GM18520 (cell line): ENCODE results near the gene CNIH3.

ENCODE experiments used
- ATAC-seq: cut with Tn5 transposase; IDR thresholded peaks from one replicate; pipeline ENCODE4 v1.9.1; 2021; ENCODE audit not compliant: unreplicated experiment

Gene CNIH3

DNA sequence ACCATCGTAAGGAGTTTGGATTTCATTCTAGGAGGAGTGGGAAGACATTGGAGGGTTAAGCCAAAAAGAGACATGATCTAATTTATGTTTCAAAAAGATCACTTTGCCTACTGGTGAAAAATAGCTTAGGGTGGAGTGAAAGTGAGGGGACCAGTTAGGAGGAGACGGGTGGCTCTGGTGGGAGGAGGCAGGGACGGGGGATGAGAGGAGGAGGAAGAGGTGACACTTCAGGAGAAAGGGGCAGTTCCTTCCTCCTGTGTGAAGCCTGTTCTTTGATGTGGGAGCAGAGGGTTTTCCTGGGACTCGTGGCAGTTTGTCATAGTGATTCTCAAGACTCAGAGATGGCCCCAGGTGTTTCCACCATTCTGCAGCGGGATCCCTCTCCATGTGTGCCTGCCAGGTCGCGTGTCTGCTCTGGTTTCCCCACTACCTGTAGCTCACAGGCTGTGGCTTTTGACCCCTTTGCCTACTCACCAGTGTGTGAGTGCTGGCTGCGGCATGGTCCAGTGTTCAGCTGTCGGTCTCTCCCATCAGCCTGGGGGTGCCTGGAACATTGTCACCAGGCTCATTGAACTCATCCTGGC is 102.4 kb downstream of the CNIH3 start:
- ATAC-seq = no peak

DNA sequence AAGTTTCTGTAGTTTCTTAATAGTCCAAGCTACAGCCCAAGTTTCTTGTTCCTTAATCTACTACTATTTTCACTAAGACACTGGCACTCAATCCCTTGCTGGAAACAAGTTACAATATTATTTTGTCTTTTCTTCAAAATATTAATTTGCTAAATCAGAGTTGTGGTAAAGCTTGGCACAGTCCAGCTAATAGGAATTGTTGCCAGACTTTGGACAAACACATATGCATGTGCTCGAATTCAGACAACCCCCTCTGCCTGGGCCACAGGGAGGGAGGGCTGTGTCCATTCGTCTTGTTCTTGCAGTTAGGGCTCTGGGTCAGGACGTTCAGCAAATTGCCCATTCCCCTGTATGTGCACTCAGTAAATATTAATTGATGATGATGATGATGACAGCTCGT is 103.6 kb downstream of the CNIH3 start:
- ATAC-seq = no peak

- no peak for ATAC-seq
Measured at GRCh38 chr1:224720216-224720615, 104.1 kb downstream of the CNIH3 start.

DNA sequence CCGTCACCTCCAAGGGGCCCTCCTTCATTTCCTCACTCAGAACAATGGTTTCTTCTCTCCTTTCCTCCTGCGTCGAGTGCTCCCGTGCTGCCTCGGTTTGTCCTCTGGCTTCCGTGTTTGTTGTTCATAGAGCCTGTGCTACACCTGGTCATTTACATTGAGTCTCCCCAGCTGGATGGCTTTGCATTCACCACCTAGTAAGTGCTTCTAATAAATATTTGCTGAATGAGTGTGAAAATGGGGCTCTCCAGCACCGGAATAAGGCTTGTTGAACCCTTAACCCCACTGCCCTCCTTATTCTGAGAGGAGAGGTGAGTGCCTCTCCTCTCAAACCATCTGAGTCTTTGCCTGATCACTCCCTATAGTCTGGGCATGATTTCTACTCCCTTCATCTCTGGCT is 104.9 kb downstream of the CNIH3 start:
- ATAC-seq = no peak

- no peak for ATAC-seq
Measured at GRCh38 chr1:224722838-224723237, 106.7 kb downstream of the CNIH3 start.

GRCh38 chr1:224724566-224724965 is 108.4 kb downstream of the CNIH3 start:
- ATAC-seq = no peak

GRCh38 chr1:224726441-224727182 is 110.5 kb downstream of the CNIH3 start:
- ATAC-seq = no peak

DNA sequence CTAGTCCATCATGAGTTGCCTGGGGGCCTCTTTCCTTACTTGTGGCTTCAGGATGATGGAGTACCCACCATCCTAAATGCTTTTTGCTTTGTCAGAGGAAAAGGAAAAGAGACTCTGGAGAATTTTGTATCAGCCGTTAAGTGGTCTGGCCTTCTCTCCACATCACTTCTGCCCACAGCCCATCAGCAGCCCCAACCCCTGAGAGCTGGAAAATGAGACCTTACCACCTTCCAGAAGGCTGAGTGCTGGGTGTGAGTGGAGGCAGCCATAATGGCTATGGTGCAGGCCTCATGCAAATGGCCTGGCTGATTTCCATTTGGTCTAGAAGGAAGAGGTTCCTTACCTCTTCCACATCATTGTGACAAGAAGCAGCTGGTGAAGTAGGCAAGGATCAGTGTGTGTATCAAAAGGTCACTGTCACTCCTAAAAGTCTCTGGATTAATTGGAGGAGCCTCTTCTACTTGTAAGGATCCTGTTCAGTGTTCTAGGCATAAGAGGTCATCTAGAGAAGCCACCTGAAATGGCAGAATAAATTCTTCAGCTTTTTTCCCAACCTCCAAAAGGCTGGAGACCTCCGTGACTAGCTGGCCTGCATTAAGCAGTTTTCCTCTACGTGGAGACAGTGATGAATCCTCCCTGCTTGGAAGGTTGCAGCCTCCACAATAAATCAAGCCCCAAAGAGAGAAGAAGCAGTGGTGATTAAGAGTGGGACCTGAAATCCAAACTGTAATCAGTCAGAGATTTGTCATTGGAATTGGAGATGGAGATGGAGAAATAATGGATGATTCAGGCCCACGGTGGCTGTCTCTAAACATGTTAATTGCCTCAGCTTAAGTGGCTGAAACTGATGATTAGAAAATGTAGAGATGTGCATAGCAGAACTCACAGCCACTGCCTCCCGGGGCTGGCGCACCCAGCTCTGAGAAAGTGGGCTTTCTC is 111.5 kb downstream of the CNIH3 start:
- ATAC-seq = no peak

- no peak for ATAC-seq
Measured at GRCh38 chr1:224730540-224730939, 114.4 kb downstream of the CNIH3 start.

DNA sequence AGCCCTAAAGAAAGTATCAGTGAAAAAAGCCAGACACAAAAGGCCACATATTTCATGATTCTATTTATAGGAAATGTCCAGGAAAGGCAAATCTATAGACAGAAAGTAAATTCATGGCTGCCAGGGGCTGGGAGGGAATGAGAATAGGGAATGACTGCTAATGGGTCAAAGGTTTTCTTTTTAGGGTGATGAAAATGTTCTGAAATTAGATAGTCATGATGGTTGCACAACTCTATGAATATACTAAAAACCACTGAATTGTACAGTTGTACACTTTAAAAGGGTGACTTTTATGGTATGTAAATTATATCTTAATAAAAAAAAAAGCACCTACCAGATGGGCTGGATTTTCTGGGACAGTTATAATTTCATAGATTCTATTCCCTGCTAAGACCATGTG is 114.8 kb downstream of the CNIH3 start:
- no peak for ATAC-seq

- ATAC-seq = no peak
Measured at GRCh38 chr1:224731633-224732032, 115.5 kb downstream of the CNIH3 start.

- no peak for ATAC-seq
Measured at GRCh38 chr1:224732377-224733026, 116.4 kb downstream of the CNIH3 start.

DNA sequence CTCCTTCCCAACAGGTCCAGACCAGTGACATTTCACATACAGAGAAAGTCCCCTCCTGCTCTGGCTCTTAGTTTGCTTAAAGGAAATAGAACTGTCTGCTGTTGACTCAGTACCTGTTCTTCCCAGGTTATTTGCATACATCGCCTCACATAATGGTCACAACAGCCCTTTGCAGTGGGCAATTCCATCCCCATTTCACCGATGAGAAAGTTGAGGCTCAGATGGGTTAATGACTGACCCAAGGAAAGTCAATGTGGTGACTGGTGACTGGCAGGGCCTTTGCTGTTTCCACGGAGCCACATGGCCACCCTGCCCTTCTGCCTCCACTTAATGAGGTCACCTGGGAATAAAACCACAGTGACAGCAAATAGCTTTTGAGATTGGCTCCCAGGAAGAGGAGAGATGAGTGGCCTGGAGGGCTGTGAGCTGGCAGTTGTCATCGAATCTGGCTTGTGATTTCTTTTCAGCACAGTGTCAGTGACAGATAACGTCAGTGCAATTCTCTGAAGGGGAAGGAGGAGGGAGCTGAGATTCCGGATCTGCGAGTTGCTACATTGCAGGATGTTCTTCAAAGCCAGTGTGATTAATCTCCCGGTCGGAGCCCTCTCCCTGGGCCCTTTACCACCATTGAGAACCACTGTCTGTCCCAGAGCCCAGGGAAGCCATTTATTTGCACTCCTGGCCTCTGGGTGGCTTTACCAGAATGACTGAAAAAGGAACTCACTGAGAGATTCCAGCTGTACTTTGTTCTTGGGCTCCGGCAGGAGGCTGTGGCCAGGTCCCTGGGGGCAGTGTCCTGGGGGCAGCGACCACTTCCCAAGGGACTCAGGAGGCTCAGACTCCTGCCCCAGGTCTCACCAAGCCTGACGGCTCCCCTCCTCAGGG is 117.2 kb downstream of the CNIH3 start:
- peak; percentile 65 for ATAC-seq

- no peak for ATAC-seq
Measured at GRCh38 chr1:224734261-224734935, 118.3 kb downstream of the CNIH3 start.

DNA sequence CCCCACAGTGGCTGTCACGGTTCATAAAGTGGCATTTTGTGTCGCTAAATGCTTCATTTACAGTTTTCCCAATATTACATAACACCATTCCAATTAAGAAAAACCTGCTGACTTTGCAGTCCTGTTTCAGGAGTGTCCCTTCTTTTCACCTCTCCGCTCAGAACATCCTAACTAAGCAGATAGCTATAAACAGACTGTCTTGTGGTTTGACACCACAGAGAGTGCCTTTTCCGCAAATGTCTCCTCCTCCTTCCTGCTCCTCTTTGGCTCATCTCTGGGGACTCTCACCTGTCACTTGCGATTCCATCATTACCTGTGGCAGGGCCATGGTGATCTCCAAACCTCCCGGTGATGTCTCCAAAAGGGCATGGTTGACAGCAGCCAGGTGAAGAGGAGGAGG is 119.0 kb downstream of the CNIH3 start:
- no peak for ATAC-seq

DNA sequence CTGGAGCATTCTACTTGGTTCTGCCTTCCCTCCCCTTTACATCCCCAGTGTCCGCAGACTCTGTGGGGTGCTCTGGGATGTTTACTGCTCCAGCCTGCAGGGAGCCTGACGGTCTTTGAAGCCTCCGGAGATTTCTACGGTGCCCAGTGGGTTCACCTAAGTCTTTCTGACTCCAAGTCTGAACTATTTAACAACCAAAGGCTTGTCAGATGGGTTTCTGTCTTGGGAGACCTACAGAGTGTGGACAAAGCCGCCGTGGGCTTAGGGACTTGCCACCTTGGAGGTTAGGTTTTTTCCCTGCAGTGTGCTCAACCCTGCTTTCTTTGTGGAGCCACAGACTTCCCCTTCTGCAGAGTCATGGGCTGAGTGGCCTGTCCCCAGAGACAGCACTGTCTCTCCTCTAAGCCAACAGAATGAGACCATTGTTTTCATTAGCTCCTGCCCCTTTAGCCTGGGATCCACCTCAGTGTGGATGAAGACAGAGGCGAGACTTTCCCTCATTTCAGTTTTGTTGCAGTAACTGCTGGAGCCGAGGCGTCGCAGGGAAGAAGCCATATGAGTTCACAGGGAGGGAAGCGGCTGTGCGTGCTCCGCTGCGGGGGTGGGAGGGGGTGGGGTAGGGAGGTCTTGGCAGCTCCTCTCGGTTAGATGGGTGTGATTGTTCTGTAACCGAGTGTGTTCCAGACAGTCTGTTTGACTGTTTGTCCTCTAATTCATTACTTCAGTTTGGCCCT is 120.7 kb downstream of the CNIH3 start:
- peak; percentile 42 for ATAC-seq

- no peak for ATAC-seq
Measured at GRCh38 chr1:224737353-224737727, 121.2 kb downstream of the CNIH3 start.

DNA sequence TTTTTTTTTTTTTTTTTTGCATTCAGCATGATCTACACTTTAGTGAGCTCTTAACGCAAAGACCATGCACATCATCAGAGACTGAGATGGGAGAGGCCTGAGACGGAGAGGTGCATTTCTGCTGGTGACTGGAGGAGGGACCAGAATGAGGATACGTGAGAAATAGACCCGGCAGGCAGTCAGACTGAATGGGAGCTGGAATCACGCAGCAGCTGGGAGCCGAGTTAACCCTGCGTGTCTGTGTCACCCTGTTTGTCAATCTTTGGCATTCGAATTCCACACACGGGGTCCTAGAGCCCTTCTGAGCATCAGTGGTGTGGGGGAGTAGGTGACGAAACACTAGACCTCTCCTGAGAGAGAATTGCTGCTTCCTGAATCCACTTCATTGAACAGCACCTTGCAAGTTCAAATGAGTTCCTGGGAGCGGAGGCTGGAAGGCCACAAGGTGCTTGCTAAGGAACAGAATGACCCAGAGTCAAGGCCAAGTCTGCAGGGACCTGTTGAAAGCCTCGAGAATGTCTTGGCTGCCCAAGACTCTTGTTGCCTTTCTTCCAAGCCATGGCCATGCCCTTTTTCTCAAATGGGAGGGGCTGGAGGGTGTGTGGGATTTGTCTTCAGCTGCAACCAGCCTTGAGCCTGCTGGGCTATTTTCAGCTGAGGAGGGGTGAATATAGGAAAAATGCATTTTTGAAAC is 123.3 kb downstream of the CNIH3 start:
- no peak for ATAC-seq
